Epidermal melanocyte (primary cell): Measurements from ENCODE around the gene MBD3.
"Not testable (repeated sequence)": the region's sequence is repeated elsewhere in the genome, so short reads cannot be mapped to it uniquely, and the experiment has no call there.

Source experiments
- DNase-seq: peaks from one replicate; pipeline ENCODE4 v3.0.0; 2011; ENCODE audit warnings: low spot score; ENCODE audit not compliant: insufficient read length

The MBD3 gene

DNA sequence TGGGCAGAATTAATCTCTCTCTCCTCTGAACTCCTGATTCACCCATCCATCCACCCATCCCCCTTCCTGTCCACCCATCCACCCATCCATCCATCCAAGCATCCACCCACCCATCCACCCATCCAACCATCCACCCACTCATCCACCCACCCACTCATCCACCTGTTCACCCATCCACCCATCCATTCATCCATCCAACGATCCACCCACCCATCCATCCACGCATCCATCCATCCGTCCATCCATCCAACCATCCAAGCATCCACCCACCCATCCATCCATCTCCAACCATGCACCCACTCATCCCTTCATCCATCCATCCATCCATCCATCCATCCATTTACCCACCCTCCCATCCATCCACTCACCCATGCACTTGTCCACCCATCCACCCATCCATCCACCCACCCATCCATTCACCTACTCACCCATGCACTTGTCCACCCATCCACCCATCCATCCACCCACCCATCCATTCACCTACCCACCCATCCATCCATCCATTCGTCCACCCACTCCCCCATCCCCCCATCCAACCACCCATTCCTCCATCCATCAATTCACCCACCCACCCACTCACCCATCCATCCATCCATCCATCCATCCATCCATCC is 43.2 kb downstream of the MBD3 start:
- DNase-seq = no peak

GRCh38 chr19:1540365-1540925 is 52.2 kb downstream of the MBD3 start:
- no peak for DNase-seq

GRCh38 chr19:1539749-1540148 is 52.9 kb downstream of the MBD3 start:
- DNase-seq = not testable (repeated sequence)

GRCh38 chr19:1538978-1539377 is 53.7 kb downstream of the MBD3 start:
- no peak for DNase-seq

DNA sequence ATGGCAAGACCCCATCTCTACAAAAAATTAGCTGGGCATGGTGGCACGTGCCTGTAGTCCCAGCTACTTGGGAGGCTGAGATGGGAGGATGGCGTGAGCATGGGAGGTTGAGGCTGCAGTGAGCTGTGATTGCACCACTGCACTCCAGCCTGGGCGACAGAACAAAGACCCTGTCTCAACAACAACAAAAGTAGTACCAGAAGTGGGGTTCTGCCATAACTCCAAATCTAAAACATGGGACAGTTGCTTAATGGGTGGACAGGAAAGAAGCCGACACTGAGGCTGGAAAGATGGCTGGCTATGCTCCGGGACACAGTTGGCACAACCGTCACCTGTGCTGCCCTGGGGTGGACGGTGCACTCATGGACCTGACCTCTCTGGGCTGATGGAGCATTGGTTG is 57.0 kb downstream of the MBD3 start:
- not testable (repeated sequence) for DNase-seq

DNA sequence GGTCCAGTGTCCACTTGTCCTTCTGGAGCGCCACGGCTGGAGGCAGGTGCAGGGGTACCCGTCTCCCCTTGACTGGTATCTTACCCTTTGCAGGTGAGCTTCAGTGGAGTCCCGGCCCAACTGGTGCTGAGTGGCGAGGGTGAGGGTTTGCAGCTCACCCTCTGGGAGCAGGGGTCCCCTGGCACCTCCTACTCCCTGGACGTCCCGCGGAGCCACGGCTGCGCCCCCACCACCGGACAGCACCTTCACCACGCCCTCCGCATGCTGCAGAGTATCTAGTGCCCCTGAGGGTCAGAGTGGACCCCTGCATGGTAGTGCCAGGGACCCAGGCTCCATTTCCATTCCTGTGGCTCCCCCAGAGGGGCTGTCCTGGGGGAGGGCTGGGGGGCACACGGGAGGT is 57.7 kb downstream of the MBD3 start:
- DNase-seq = peak; percentile 12

DNA sequence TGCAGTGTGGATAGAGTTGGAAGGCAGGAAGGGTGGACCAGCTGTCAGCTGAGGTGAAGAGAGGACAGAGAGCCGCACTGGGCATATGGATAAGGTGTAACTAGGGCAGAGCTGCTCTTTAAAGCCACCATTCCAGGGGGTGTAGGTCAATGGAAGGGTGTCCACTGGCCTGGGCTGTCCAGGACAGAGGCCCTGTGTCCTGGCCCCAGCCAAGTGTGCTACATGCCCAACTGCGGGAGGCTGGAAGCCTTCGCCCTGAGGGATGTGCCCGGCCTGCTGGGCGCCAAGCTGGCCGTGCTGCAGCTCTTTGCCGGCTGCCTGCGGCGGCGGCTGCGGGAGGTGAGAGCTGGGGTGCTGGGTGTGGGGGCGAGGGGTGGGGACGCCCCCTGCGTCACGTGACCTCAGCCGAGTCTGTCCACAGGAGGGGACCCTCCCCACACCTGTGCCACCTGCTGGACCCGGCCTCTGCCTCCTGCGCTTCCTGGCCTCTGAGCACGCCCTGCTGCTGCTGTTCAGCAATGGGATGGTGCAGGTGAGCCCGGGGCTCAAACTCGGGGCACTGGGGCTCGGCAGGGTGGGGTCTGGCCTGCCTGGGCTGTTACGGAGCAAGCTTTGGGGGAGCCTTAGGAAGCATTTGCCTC is 59.0 kb downstream of the MBD3 start:
- no peak for DNase-seq

- no peak for DNase-seq
Observed at GRCh38 chr19:1532003-1532402, 60.7 kb downstream of the MBD3 start.

DNA sequence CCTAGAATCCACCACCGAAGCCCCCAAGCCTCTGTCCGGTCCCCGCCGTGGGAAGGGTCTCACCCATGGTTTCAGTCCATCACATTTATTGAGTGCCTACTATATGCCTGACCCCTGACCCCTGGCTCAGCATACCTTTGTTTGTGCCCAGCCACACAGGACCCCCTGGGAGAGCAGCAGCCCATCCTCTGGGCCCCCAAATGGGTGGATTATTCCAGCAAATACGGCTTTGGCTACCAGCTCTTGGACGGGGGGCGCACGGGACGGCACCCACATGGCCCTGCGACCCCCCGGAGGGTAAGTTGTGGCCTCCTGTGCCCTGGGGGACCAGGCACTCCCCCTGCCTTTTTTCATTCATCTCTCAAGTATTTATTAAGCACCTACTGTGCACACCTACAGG is 61.1 kb downstream of the MBD3 start:
- DNase-seq = no peak

DNA sequence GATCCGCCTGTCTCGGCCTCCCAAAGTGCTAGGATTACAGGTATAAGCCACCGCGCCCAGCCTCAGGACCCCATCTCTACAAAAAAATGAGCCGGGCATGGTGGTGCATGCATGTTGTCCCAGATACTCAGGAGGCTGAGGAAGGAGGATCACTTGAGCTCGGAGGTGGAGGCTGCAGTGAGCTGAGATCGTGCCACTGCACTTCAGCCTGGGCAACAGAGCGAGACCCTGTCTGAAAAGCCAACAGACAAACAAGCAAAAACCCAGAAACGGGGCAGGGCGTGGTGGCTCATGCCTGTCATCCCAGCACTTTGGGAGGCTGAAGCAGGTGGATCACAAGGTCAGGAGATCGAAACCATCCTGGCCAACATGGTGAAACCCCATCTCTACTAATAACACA is 61.8 kb downstream of the MBD3 start:
- not testable (repeated sequence) for DNase-seq

DNA sequence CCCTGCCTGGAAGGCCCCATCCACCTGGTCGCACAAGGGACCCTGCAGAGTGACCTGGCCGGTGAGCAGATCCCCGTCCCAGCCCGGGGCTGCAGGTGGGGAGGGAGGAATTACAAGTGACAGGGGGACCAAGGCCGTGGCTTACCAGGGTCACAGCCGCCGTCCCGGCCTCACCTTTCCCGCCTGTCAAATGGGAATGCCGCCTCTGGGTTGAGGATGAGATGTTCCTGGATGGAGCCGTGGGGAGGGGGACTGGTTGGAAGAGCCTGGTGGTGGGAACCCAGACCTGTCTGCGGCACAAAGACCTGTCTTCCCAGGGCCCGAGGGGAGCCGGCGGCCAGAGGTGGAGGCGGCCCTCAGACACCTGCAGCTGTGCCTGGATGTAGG is 63.2 kb downstream of the MBD3 start:
- no peak for DNase-seq

GRCh38 chr19:1528596-1529429 is 63.9 kb downstream of the MBD3 start:
- no peak for DNase-seq

DNA sequence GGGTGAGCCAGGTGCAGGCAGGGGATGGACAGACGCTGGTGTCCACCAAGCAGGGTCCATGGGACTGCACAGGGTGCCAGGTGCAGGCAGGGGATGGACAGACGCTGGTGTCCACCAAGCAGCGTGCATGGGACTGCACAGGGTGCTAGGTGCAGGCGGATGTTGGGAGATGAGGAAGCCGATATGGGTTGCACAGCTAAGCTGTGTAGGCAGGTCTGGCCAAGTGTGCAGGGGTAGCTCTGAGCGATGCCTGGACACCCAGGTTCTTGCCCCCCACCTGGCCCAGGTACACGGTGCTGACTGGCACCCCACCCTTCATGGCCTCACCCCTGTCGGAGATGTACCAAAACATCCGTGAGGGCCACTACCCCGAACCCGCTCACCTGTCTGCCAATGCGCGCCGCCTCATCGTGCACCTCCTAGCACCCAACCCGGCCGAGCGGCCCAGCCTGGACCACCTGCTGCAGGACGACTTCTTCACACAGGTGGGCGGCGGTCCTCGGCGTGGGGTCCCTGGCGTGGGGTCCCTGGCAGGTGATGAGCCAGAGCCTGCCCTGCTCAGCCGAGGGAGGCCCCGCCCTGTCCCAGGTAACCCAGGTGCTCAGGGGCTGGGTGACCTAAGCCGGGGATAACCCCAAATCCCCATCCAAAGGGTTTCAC is 64.9 kb downstream of the MBD3 start:
- no peak for DNase-seq

DNA sequence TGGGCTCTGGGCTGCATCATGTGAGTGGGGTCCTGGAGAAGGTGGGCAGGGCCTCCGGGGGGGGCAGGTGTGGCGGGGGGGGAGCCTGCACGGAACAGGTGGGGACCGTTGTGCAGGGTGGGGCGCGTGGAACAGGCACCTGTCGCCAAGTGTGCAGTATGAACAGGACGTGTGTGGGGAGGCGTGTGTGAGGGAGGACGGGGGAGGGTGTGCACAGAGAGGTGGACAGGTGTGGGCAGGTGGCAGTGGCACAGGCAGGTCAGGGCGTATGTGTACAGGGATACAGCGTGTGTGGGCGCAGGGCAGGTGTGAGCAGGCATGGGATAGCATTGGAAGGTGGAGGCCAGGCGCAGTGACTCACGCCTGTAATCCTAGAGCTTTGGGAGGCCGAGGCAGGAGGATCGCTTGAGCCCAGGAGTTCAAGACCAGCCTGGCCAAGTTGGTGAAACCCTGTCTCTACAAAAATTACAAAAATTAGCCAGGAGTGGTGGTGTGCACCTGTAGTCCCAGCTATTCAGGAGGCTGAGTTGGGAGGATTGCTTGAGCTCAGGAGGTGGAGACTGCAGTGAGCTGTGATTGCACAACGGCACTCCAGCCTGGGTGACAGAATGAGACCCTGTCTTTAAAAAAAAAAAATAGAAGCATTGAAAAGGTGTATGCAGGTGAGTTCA is 65.6 kb downstream of the MBD3 start:
- no peak for DNase-seq

DNA sequence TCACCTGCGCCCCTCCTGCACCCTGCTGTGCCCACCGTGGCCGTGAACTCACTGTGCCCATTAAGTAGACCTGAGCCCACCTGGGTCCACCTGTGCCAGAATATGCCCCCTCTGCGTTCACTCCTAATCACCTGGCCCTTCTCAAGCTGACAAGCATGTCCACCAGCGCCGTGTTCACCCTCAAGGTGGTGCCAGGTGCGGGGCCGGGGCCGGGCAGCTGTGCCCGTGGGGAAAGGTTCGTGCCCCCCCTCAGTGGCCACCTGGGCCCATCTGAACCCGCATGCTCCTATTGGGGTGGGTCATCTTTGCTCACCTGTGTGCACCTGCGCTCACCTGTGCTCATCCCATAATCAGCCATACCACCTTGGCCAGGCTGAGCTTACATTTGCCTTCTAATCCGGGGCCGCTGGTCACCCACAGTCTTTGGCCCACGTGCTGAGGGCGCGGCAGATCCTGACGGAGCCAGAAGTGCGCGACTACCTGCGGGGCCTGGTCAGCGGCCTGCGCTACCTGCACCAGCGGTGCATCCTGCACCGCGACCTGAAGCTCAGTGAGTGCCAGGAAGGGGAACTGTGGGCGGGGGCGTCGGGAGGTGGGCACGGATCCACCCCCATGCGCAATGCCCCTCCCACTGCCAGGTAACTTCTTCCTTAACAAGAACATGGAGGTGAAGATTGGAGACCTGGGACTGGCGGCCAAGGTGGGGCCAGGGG is 66.4 kb downstream of the MBD3 start:
- no peak for DNase-seq

GRCh38 chr19:1525343-1525742 is 67.3 kb downstream of the MBD3 start:
- no peak for DNase-seq

GRCh38 chr19:1524972-1525325 is 67.7 kb downstream of the MBD3 start:
- DNase-seq = no peak

- DNase-seq = no peak
Observed at GRCh38 chr19:1524287-1524971, 68.2 kb downstream of the MBD3 start.
